Right lobe of liver (tissue), 4 donors: ENCODE results near the gene SOD1.

Experiments used
- CTCF ChIP-seq, 4 donors: fragments of 200-600 bp in 3 of 4; fragments of 450-650 bp in 1 of 4; IDR thresholded peaks; one replicate each; pipeline versions ENCODE4 v1.5.1 to v1.8.0; 2016 to 2022; ENCODE audit warnings: antibody characterized with exemption in 4 of 4, mild to moderate bottlenecking in 2 of 4
- POLR2A ChIP-seq: fragments of 450-650 bp; IDR thresholded peaks from one replicate; pipeline ENCODE4 v1.6.1; 2017; ENCODE audit warnings: antibody characterized with exemption, mild to moderate bottlenecking
- donor health status: DM: no; HTN: no; CAD: no.
- donor health status: DM: no; HTN: no; CAD: no.
- donor health status: DM: no; HTN: yes; CAD: no.

- TF ChIP-seq CTCF (IDR thresholded peaks at IDR 0.05) (no peak), POLR2A (no peak)
Observed at GRCh38 chr21:31663584-31664249, 4.2 kb downstream of the SOD1 start.
